NCI-H2107 (cell line): ENCODE results near the gene CALML6.

Experiments used
- DNase-seq: peaks from one replicate; lab custom pipeline; 2025; lab: John Stamatoyannopoulos, UW

The CALML6 gene

DNA sequence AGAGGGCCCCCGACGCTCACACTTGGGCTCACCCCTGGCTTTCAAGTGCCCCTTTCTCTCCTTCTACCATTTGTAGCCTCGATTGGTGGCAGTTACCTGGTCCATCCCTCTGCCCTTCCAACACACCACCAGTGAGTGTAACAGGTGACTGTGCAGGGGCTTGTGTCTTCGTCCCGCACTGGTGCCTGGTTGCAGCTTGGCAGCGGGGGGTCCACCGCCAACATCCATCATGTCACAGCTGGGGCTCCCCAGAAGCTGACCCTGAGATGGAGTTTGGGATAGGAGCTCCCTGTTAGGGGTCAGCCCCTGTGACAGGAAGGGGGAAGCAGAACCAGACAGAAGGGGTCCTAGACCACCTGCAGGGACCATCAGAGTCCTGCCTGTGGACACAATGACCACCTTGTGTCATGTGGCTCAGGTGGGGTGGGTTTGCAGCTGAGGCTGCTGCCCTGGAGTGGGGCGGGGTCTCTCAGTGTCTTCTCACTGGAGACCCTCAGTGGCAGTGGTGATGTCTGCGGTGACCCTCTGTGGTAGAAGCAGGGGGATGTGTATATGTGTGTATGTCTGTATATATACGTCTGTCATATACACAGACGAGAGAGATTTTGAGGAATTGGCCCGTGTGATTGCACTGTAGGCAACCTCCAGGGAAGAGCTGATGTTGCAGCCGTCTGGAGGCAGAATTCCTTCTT is 3.6 kb upstream of the CALML6 start:
- no peak for DNase-seq

DNA sequence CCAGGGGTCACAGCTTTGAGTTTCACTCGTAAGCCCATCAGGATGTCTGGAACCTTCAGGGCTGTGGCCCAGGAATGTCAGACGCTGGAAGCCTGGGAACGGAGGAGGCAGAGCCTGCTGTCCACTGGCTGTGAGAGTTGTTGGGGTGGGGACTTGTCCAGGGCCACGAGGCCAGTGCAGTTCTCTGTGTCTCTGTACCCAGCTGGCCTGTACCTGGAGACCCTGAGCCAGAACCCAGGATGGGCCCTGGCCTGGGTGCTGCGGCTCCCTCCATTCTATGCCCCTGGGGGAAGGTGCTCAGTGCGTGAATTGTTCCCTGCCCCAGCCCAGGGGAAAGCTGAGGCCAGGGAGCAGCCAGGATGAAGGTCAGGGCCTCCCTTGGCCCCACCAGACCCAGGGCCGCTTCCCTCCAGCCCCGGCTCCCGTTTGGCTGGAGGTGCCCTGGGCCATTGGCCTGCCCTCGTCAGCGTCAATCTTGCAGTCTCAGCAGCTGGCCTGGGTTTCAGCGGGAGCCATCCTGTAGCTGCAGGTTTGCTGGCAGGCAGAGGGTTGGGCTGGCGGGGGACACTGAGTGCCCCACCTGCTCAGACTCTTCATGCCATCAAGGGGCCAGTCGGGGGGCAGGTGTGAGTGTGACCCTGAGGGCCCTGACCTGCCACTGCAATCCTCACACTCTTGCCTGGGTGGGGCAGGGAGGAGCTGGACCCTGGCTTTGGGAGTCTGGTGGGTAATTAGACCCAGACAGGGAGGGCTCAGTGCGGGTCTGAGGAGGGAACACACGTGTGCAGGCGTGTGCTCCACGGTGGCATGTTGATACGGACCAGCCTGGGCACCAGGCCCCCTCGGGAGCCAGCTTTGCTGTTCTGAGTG is 724 bp upstream of the CALML6 start:
- no peak for DNase-seq

DNA sequence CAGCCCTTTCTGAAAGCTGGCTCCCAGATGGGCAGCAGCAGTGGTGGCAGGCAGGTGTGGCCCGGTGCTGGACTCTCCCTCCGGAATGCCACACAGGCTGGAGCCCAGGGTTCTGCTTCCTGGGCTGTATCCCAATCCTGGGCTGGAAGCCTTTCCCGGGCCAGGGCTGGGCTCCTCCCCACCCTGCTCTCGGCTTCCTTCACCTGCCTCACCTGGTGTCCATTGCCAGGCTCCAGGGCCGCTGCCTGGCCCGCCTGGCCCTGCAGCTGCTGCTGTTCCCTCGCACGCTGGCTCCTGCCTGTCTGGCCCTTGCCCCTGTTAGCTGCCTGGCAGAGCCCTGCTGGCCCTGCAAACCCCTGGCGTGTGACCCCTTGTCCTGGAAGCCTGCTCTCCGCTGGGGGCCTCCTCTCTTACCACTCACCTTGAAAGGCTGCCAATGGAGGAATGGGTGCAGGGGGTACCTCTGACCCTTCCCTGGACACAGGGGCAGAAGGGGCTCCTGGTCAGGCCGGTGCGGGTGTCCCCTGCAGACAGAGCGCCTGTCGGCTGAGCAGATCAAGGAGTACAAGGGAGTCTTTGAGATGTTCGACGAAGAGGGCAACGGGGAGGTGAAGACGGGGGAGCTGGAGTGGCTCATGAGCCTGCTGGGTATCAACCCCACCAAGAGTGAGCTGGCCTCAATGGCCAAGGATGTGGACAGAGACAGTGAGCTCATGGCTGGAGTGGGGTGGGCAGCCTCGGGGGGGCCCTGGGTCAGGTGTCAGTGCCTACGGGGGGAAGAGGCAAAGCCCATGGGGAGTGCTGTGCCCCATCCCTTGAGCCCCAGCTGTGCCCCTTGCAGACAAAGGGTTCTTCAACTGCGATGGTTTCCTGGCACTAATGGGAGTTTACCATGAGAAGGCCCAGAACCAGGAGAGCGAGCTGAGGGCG is 1.1 kb downstream of the CALML6 start:
- DNase-seq, result no peak

DNA sequence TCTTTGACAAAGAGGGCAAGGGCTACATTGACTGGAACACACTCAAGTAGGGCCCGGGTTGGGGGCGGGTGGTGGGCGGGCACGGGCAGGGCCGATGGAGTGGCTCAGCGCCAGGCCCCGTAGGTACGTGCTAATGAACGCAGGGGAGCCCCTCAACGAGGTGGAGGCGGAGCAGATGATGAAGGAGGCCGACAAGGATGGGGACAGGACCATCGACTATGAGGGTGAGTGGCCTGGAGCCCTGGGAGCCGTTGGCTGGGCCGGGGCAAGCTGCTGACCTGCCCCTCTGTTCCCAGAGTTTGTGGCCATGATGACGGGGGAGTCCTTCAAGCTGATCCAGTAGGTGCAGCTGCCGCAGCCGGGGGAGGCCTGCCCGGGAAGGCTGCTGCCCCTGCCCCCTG is 1.8 kb downstream of the CALML6 start:
- no peak for DNase-seq

DNA sequence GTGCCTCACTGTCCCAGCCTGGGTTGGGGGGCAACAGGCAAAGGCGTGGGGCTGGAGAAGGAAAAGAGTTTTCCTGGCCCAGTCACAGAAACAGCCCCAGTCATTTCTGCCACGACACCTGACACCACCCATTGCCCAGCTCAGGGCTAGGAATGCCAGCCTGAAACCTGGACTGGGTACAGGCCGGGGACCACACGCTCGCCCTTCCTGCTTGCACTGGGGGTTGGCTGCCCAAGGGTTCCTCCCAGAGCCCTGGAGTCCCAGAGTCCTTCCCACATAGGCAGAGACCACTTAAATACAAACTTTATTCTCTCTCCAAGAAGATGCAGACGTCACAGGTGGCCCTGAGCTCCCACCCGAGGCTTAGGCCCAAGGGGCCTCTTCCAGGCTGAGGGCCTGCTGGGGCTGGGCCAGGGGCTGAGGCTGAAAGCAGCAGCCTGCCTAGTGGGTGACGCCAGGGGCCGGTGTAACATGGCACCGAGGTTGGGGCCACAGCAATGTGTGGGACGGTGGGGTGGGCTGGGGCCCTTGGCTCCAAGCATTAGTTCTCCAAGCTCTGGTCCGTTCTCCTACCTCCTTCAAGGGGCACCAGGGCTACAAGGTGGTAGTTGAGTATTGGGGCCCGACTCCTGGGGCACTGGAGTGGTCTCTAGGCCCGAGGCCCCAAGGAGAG is 2.4 kb downstream of the CALML6 start:
- no peak for DNase-seq

DNA sequence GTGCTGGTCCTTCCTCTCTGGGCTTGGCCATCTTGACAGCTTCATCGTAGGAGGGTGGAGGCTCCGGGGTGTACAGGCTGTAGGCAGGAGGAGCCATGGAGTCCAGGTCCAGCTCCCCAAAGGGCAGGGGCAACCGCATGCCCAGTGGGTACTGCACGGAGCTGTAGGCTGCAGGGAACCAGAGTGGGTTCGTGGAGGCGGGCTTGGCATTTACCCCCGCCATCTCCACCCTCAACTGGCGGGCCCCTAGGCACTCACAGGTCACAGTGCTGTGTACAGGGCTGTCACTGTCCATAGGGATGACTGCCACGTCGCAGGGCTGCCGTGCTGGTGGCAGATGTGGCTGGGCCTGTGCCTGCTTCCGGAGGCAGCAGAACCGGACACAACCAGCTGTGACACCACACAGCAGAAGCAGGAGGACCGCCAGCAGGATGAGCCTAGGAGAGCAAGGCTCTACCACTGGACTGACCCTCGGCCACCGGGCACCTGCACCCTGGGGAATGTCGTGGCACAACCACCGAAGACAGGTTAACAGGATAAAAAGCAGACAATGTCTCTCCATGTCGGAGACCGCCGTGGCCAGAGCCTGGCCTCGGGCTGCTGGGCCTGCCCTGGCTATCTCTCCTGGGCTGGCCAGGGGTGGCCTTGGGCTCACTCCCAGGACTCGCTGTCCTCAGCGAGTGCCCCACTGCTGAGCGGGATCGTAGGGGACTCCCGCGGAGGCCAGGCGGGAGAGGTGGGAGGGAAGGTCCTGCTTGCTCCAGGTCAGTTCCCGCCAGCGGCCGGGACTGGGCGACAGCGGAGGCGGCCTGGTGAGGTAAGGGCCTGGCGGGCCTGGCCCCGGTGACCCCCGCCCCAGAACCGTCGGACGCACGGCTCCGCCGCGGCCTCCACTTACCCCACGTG is 3.2 kb downstream of the CALML6 start:
- no peak for DNase-seq

DNA sequence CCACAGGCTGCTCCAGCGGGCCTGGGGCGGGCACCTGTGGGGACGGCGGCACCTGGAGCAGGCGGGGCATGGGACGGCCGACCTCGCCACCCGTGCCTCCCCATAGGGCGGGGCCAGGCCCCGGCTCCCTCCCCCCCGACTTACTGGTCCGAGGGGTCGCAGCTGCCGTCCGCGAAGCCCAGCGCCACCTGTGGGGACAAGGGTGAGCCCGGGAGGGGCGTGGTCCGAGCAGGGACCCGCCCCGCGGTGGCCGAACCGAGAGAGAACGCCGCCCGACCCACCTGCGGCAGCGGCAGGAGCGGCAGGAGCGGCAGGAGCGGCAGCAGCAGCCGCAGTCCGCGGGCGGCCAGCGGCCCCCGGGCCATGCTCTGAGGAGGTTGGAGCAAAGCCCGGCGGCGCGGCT is 3.8 kb downstream of the CALML6 start, which contains the start of gene TMEM52:
Gene TMEM52 (minus strand): TSS at position 379 of the 403 bp plus-strand sequence. CDS start 14 bp downstream, at position 365.
- DNase-seq, result no peak

DNA sequence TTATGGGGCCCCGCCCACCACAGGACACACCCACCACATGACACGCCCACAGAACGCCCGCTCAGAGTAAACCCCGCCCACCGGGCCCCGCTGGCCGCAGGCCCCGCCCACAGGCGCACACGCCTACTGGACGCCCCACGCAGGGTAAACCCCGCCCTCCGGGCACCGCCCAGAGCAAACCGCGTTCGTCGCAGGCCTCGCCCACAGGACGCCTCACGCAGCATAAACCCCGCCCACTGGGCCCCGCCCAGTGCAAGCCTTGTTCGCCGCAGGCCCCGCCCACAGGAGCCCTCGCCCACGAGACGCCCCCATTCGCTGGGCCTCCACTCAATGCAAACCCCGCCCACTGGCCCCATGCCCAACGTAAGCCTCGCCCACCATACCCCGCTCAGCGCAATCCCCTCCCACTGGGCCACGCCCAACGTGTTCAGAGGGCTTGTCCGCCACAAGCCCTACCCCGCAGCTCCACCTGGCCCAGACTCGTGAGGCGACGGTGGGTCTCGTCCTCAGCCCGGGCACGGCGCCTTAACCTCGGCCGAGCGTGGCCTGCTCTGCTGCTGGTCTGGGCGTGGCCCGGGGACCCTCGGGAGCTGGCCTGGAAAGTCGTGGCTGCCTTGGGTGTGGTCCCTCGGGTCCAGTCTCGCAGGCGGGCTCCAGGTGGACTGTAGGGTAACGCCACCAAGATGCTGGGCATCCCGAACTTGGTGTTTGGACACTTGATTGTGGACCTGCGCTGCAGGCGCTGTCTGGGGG is 4.4 kb downstream of the CALML6 start:
- DNase-seq, result peak; percentile 33

DNA sequence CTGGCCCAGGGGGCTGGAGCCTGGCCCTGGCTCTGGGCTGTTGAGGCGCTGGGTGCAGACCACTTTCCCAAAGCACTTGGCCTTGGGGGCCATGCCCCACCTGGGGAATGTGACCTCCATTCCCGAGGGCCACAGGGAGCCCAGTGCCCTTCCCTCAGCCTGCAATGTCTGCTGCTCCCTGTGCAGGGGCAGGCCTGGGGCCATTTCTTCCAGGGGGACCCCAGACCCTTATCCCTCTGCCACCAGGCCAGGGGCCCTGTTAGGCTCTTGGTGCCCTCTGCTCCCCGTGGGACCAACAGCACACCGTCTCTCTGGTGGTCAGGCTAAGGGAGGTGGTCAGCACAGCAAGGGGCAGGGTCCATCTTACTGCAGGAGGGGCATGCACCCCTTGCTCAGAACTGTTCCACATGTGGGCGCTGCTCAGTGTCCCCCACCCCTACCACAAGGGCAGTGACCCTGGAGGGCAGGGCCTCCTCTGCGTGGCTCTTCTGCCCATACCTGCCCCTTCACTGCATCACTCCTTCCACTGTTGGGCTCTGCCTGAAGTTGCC is 5.1 kb downstream of the CALML6 start:
- DNase-seq, result no peak

DNA sequence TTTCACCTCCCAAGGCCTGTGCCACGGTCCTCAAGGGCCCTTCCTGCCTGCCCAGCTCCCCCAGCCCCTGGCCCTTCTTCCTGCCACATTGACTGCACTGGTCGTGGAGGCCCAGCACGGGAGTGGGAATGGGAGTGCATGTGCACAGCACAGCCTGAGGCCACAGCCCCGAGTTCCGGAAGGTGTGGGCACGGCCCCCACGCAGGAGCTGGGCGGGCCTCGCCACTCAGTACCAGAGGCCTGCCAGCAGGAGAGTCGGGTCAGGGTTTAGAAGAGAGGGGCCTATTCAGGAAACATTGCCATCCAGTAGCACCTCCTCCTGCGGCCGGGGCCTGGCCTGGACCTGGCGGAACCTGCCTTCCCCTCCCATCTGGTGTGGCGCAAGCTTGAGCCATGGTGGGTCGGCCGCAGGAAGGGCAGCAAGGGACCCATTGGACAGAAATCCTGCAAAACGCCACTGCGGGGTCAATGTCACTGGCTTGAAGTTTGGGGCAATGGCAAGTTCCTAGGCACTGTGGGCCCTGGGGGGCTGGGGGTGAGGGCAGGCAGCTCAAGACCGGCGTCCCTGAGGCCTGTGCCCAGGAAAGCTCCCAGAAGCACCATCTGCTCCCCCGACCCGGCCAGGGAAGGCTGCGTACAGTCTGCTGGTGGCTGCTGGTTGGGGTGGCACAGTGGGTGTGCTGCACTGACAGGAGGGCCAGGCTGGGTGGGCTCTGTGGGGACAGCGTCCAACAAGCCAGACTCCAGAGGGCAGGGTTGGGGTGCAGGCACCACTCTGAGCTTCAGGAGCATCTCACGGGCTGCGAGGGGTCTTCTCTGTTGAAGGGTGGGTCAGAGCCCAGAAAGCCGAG is 5.8 kb downstream of the CALML6 start:
- DNase-seq, result no peak

DNA sequence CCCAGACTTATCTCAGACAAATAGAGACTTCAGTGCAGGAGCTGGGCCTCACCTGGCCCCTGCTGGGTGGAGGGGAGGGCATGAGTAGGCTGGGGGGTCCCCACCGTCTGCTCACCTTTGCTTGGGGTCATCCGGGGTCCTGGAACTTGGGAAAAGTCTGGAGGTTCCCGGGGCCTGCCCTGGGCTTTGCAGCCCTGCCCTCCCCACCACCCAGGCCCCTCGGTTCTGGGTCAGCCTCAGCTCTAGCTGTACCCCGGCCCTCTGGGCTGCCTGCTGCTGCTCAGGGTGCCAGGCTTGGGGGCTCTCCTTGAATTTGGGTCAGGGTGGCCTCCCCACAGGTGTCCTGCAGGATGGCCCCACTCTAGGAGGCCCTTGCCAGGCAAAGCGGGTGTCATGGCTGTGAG is 6.4 kb downstream of the CALML6 start:
- no peak for DNase-seq

DNA sequence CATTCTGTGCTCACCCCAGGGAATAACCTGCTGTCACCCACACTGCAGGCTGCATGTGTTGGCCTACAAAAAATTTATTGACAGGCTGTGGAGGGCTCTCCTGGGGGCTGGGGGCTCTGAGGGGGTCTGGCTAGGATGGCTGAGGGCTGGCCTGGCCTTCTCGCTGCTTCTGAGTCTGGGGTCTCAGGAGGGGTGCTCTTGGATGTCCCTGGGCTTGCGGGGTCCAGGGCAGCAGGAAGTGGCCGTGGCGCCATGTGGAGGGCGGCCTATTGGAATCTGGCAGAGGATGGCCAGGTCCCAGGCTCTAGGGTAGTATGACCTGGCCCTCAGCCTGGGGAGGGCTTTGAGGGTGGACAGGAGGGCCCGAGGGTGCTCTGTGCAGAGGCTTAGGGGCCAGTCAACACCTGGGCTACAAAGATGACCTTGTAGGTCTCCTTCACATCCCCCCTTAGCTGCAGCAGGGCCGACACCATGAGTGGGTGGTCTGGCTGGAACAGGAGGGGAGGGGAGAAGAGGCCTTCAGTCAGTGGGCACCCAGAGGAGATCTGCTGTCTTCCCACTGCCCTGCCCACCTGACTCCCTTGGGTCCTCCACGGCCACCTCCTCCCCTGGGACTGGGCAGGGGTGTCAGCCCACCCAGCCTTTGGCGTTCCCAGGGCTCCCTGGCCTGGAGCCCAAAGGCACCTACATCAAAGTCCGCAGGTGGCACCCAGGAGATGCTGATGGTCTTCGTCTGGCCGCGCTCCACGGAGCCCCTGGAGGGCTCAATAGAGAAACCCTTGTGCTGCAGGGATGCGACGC is 7.0 kb downstream of the CALML6 start:
- no peak for DNase-seq

DNA sequence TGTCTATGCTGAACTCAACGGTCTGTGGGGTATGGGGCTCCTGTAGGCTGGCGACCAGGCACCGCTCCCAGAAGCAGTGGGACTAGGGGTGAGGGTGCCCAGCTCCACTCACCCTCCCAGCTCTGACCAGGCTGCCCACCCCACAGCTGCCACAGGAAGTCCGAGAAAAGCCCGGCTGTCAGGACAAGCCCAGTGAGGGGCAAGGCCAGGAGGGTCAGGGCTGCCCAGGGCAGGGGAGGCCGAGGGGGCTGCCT is 7.6 kb downstream of the CALML6 start:
- DNase-seq, result no peak

DNA sequence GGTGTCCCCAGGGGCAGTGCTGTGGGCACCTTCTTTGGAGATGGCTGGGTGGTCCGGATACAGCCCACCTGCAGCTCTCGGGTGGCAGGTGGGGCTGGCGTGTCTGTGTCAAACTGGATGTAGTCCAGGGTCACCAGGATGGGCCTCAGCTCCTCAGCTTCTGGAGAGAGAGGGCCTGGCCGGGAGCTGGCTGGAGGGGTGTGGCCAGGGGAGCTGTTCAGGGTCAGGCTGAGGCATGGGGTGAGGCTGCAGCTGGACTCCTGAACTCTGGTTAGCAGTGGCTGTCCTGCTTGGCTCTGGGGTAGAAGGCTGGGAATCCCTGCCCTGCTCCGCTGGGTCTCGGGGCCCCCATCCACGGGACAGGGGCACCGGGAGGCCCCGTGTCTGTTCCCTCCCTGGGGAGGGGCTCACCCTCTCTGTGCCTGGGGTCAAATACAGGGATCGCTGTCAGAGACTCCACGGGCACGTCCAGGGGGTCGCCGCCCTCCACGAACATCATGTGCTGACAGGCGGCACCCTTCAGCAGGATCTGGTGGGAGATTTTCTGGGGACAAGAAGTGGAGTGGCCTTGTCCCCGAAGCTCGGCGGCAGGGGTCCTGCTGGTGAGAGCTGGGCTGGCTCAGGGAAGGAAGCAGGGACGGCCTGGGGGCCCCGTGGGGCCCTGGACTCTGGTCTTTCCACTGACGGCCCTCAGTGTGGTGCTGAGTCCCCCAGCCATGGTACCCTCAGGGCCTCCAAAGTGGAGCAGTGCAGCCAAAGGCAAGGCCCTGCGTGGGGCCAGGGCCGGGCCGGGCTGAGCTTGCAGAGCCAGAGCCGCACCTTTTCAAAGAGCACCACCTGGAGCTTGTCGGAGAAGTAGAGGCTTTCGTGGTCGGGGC is 8.1 kb downstream of the CALML6 start:
- DNase-seq, result no peak

DNA sequence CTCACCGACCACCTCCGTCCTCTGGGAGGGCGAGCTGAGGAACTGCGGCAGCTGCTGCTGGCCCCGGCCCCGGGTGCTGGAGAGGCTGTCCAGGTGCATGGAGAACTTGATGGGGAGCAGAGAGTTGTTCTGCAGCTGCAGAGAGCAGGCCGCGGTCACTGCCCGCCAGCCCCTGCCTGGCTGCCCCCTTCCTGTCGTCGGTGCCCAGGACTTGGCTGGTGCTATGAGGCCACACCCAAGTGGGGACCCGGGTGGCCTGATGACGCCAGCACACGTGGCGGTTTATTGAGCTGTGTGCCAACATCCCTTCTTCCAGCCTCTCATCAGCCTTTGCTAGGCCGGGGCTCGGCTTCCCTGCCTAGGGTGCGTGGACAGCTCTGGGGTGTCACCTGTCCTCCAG is 9.3 kb downstream of the CALML6 start:
- DNase-seq, result no peak

DNA sequence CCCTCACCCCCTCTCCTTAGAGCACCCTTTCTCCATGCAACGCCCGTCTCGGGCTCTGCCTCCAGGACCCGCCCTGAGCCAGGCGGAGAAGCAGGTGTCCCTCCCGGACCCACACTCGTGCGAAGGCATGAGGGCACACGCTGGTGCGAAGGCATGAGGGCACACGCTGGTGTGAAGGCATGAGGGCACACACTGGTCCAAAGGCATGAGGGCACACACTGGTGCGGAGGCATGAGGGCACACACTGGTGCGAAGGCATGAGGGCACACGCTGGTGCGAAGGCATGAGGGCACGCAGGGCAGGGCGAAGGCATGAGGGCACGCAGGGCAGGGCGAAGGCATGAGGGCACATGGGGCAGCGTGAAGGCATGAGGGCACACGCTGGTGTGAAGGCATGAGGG is 9.8 kb downstream of the CALML6 start:
- no peak for DNase-seq
